Loucy (cell line): ENCODE results near the gene C18orf32.

Experiments
- H2AFZ ChIP-seq: fragments of 200-600 bp; sonication (generic); 2 replicates; pipeline ENCODE4 v1.6.0; 2016; ENCODE audit warnings: antibody characterized with exemption, mild to moderate bottlenecking, low read length, moderate library complexity
- H3F3A ChIP-seq: fragments of 200-600 bp; 2 replicates; pipeline ENCODE4 v1.6.0; 2016; ENCODE audit warnings: antibody characterized with exemption, low read depth, mild to moderate bottlenecking
- H3K27me3 ChIP-seq: fragments of 200-600 bp; sonication (generic); 2 replicates; pipeline ENCODE4 v1.6.1; 2014; ENCODE audit warnings: low read length, mild to moderate bottlenecking; ENCODE audit not compliant: insufficient read depth, poor library complexity, severe bottlenecking
- H3K36me3 ChIP-seq: fragments of 200-600 bp; sonication (generic); 2 replicates; pipeline ENCODE4 v1.6.1; 2016; ENCODE audit warnings: low read length; ENCODE audit not compliant: insufficient read depth
- H3K4me1 ChIP-seq: fragments of 200-600 bp; sonication (generic); 2 replicates; pipeline ENCODE4 v1.5.1; 2014; ENCODE audit warnings: low read length, mild to moderate bottlenecking; ENCODE audit not compliant: insufficient read depth, poor library complexity, severe bottlenecking
- H3K4me2 ChIP-seq: fragments of 200-600 bp; sonication (generic); 2 replicates; pipeline ENCODE4 v1.6.0; 2014; ENCODE audit warnings: antibody characterized with exemption, low read length, low read depth, mild to moderate bottlenecking; ENCODE audit not compliant: poor library complexity, severe bottlenecking
- H3K4me3 ChIP-seq: fragments of 200-600 bp; sonication (generic); 2 replicates; pipeline ENCODE4 v1.5.1; 2014; ENCODE audit warnings: low read length, mild to moderate bottlenecking, mixed read lengths; ENCODE audit not compliant: poor library complexity, severe bottlenecking
- H3K79me2 ChIP-seq: fragments of 200-600 bp; sonication (generic); 2 replicates; pipeline ENCODE4 v1.6.1; 2014; ENCODE audit warnings: low read length; ENCODE audit not compliant: insufficient read depth
- H3K9ac ChIP-seq: fragments of 200-600 bp; sonication (generic); 2 replicates; pipeline ENCODE4 v1.6.0; 2014; ENCODE audit warnings: mild to moderate bottlenecking, low read depth, low read length, moderate library complexity; ENCODE audit not compliant: poor library complexity, severe bottlenecking
- H3K9me2 ChIP-seq: fragments of 200-600 bp; sonication (generic); replicated peaks from 2 replicates; pipeline ENCODE4 v1.6.1; 2016; ENCODE audit warnings: low read depth, low read length, mixed read lengths
- H3K9me3 ChIP-seq: fragments of 200-600 bp; sonication (generic); 2 replicates; pipeline ENCODE4 v1.6.1; 2014; ENCODE audit warnings: mild to moderate bottlenecking, antibody characterized with exemption, low read length, low read depth; ENCODE audit not compliant: insufficient read depth
- H4K20me1 ChIP-seq: fragments of 200-600 bp; sonication (generic); 2 replicates; pipeline ENCODE4 v1.6.0; 2014; ENCODE audit warnings: antibody characterized with exemption, low read length, mild to moderate bottlenecking; ENCODE audit not compliant: insufficient read depth, poor library complexity, severe bottlenecking
- CTCF ChIP-seq: fragments of 200-600 bp; sonication (generic); conservative IDR thresholded peaks from 2 replicates; pipeline ENCODE4 v1.5.1; 2014; ENCODE audit warnings: mild to moderate bottlenecking, antibody characterized with exemption, low read length
- EZH2phosphoT487 ChIP-seq: fragments of 200-600 bp; IDR thresholded peaks from 2 replicates; pipeline ENCODE4 v1.6.1; 2018; ENCODE audit warnings: antibody characterized with exemption, mild to moderate bottlenecking, moderate library complexity, borderline replicate concordance

Gene C18orf32

GRCh38 chr18:49520661-49521145 lies 33.7 kb upstream of the C18orf32 start:
- H3K9me3 ChIP-seq: no peaks in the 10 kb centered on the region
- H3K4me1 ChIP-seq: no peaks in the 10 kb centered on the region
- no peaks in the 10 kb centered on the region for H3F3A ChIP-seq
- H3K9ac ChIP-seq: no peak overlapping the region
- H3K79me2 ChIP-seq: no peaks in the 10 kb centered on the region
- no peaks in the 10 kb centered on the region for H4K20me1 ChIP-seq
- H3K27me3 ChIP-seq: no peaks in the 10 kb centered on the region
- TF ChIP-seq CTCF: no peak
- TF ChIP-seq EZH2phosphoT487: no peak
- H3K4me2 ChIP-seq: no peak overlapping the region
- H3K9me2 ChIP-seq: no peaks in the 10 kb centered on the region
- H3K36me3 ChIP-seq: no peaks in the 10 kb centered on the region
- no peak overlapping the region for H2AFZ ChIP-seq
- H3K4me3 ChIP-seq: no peak overlapping the region

GRCh38 chr18:49519101-49519971 lies 32.3 kb upstream of the C18orf32 start:
- no peaks in the 10 kb centered on the region for H3K36me3 ChIP-seq
- H2AFZ ChIP-seq: no peak overlapping the region
- no peaks in the 10 kb centered on the region for H3K9me2 ChIP-seq
- no peaks in the 10 kb centered on the region for H3K27me3 ChIP-seq
- no peaks in the 10 kb centered on the region for H3F3A ChIP-seq
- H4K20me1 ChIP-seq: no peaks in the 10 kb centered on the region
- H3K4me1 ChIP-seq: no peaks in the 10 kb centered on the region
- no peak overlapping the region for H3K9ac ChIP-seq
- no peaks in the 10 kb centered on the region for H3K79me2 ChIP-seq
- H3K4me2 ChIP-seq: no peak overlapping the region
- no peak for TF ChIP-seq CTCF
- no peak for TF ChIP-seq EZH2phosphoT487
- H3K9me3 ChIP-seq: no peaks in the 10 kb centered on the region
- H3K4me3 ChIP-seq: no peak overlapping the region

- no peak overlapping the region for H3K4me2 ChIP-seq
- no peaks in the 10 kb centered on the region for H4K20me1 ChIP-seq
- H3K9me2 ChIP-seq: no peaks in the 10 kb centered on the region
Observed at GRCh38 chr18:49517483-49517882, 30.4 kb upstream of the C18orf32 start.

More at GRCh38 chr18:49517483-49517882, 30.4 kb upstream of the C18orf32 start:
- H3K79me2 ChIP-seq: no peaks in the 10 kb centered on the region
- H3K4me1 ChIP-seq: no peaks in the 10 kb centered on the region
- no peak overlapping the region for H3K4me3 ChIP-seq
- H3K36me3 ChIP-seq: no peaks in the 10 kb centered on the region
- TF ChIP-seq CTCF: no peak
- no peak for TF ChIP-seq EZH2phosphoT487
- H3K9ac ChIP-seq: no peak overlapping the region
- no peaks in the 10 kb centered on the region for H3K9me3 ChIP-seq
- H2AFZ ChIP-seq: no peak overlapping the region
- no peaks in the 10 kb centered on the region for H3F3A ChIP-seq
- H3K27me3 ChIP-seq: no peaks in the 10 kb centered on the region
